Ishikawa (cell line): ENCODE data around the gene CEMIP.

Experiments
- EP300 ChIP-seq: IDR thresholded peaks from 2 replicates; pipeline ENCODE4 v1.6.1; 2012; ENCODE audit warnings: borderline replicate concordance
- NFIC ChIP-seq: IDR thresholded peaks from 2 replicates; pipeline ENCODE4 v1.6.1; 2012
- TAF1 ChIP-seq: IDR thresholded peaks from 2 replicates; pipeline ENCODE4 v1.6.1; 2012; ENCODE audit warnings: low read depth, mild to moderate bottlenecking
- TCF12 ChIP-seq: IDR thresholded peaks from 2 replicates; pipeline ENCODE4 v1.6.1; 2012; ENCODE audit warnings: low read depth

- no peak for TF ChIP-seq NFIC
- no peak for TF ChIP-seq EP300
- no peak for TF ChIP-seq TCF12
- TF ChIP-seq TAF1: no peak
Observed at GRCh38 chr15:80769153-80769828, 9.9 kb upstream of the CEMIP start.
